ENCODE data around the gene OR14K1. TPM values are rescaled to one million over a fixed set of nuclear protein-coding genes. Genes with fewer than 3 reads are reported as not detected.
"Not testable (repeated sequence)": the region's sequence is repeated elsewhere in the genome, so short reads cannot be mapped to it uniquely, and the experiment has no call there.

The OR14K1 gene, protein sequence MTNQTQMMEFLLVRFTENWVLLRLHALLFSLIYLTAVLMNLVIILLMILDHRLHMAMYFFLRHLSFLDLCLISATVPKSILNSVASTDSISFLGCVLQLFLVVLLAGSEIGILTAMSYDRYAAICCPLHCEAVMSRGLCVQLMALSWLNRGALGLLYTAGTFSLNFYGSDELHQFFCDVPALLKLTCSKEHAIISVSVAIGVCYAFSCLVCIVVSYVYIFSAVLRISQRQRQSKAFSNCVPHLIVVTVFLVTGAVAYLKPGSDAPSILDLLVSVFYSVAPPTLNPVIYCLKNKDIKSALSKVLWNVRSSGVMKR
- polyA plus RNA-seq (ENCODE audit: insufficient read length), result not detected

DNA sequence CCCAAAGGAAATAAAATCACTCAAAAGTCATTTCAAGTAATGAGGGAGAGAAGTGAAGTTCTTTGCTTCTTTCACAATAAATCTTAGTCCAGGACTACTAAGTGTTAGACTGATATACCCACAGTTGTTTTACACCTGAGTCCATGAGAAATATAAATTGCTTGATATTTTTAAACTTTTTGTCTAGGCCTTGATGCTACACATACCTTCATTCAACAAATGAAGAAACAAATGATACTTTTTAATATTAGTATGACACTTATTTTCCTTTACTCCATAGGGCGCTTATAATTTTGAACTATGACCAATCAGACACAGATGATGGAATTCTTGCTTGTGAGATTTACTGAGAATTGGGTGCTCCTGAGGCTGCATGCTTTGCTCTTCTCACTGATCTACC is at the start of gene OR14K1:
OR14K1 (plus strand) TSS at position 301 of the 400 bp plus-strand sequence; CDS start at position 301, 0 bp downstream.
- no peak for DNase-seq (ENCODE audit: low read depth)

DNA sequence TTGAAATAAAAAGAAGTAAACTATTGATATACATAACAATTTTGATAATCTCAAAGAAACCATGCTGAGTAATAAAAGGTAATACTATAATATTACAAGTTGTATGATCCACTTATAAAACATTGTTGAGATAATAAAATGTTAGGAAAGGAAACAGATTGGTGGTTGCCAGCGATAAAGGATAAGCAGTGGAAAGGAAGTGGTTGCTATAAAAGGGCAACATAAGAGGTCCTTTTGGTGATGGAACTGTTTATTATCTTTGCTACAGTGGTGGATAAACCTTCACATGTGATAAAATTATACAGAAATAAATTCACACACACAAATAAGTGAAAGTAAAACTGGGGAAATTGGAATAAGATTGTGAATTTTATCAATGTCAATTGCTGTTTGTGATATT is 37.1 kb upstream of the OR14K1 start:
- DNase-seq (ENCODE audit: low read depth), result no peak

DNA sequence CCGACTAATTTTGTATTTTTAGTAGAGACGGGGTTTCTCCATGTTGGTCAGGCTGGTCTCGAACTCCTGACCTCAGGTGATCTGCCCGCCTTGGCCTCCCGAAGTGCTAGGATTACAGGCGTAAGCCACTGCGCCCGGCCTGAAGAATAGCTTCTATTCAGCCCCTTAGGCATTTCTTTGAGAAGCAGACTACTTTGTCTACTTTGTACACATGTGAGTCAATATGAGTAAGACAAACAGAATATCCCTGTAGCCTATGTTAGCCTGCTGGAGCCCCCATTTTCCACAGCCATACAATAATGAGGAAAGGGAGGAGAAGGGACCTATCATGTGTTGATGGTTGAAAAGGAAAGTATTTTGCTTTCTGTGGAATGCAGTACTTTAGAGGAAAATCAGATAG is 27.7 kb upstream of the OR14K1 start:
- not testable (repeated sequence) for DNase-seq (ENCODE audit: low read depth)

DNA sequence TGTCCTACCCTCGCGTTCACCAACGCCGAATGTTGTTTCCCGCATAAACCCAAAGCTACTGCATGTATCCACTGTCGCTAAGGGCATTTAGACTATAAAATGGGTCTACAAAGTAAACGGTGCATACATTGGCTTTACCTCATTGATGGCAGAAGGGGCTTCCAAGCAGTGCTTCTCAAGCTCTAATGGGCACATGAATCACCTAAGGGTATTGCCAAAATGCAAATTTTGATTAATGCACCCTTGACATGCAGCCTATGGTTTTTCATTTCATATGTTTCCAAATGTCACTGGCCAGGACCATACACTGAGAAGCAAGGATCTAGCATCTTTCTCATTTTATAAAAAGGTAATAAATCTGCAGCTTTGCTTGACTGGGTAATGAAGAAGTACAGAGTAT is 24.7 kb upstream of the OR14K1 start:
- no peak for DNase-seq (ENCODE audit: low read depth)

DNA sequence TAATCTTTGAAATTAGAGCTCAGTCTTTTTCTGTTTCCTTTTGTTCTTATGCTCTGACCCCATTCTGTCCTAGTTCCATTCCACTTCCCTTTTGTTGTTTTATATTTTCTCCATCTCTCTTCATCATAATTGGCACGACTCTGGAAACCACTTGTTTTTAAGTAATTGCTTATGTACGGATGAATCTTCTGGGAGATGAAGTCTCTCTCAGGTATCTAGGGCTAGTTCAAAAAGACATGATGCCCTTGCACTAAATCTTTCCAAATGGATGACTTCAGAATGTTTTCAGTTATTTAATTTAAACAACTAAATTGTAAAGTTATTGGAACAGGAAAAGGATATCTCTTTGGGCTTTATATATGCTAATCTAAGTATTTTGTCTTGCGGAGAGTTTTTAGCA is 21.9 kb upstream of the OR14K1 start, which contains the start of gene OR6F1:
OR6F1 (minus strand) TSS at position 101 of the 400 bp plus-strand sequence. CDS start 3,891 bp downstream, outside the sequence.
- DNase-seq (ENCODE audit: low read depth), result no peak

DNA sequence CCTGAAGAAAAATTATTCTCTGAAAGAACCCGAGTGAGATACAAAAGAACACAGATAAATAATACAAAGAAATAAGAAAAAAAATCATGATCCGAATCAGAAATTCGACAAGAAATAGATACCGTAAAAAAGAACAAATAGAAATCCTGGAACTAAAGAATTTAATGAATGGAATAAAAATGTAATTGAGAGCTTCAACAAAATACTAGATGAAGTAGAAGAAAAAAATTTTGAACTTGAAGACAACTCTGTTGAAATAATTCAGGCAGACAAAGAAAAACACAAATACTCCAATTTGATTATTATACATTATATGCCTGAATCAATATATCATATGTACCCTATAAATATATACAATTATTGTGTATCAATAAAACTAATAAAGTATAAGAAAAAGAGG is 17.2 kb upstream of the OR14K1 start:
- DNase-seq (ENCODE audit: low read depth), result no peak

DNA sequence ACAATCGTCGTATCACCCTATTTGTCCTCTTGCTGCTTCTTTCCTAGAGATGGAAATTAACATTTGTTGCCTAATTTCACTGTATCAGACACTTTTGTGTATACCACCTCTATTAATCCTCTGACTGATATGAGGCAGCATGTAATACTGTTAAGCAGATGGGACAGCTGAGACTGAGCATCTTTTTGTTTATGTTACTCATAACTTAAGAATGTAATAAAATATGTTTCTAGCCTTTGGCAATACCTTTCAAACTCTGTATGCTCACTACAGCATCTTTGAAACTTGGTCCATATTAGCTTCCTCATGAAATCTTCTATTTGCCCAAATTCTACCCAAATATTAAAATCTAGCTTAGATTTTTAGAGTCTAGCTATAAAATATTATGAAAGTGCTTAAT is 2.3 kb downstream of the OR14K1 start:
- DNase-seq (ENCODE audit: low read depth), result no peak

DNA sequence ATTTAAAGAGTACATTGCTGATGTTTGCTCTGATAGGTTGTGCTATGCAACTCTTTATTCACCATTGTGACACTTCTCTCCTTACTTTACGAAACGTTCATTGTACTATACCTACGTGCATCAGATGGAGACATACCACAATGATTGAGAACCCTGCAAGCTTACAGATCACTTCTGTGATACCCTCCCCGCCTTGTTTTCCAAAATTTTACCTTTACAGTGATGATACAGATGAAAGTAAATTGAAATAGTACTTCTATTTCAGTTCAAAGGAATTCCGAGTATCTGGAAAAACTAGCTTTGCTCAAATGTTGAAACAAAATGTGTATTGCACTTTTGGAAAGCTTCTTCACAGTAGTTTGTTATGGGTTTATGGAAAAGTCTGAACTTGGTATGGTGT is 3.3 kb downstream of the OR14K1 start:
- DNase-seq (ENCODE audit: low read depth), result no peak

DNA sequence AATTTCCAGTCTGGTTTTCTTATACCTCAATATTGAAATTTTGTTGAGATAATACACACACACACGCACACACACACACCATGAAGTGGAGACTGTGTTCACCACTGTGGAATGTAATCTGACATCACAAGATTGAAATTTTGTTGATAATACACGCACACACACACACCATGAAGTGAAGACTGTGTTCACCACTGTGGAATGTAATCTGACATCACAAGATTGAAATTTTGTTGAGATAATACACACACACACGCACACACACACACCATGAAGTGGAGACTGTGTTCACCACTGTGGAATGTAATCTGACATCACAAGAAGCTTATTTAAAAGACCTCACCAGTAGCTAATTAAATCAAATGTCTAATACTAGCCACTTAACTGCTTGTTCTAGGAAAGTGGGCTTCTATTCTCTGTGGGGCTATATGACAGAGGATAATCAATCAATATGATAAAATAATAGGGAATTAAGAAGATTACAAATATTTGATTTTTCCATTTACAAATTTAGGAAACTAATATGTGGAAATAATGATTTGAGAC is 3.9 kb downstream of the OR14K1 start:
- DNase-seq (ENCODE audit: low read depth), result not testable (repeated sequence)

DNA sequence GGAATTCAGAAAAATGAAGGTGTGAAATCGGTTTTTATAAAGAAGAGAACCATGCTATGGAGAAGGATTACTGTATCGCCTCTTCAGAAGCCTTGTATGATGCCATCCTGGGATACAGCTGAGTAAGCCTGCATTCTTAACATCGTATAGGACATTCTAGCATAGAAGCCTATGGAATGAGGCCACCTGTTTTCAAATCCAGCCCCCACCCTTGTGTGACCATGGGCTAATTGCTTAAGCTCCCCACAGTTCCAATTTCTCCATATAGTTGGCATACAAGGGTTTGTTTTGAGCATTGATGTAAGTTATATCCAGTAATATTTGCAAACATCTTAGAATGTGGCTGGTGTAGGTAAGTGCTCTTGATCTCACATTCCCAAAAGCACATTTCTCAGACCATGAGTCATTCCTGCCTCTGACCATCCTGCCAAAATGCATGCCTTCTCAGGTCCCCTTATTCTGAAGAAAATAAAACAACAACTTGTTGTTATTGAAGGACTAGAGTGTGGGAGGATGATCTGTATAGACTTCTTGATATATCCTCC is 8.0 kb downstream of the OR14K1 start:
- DNase-seq (ENCODE audit: low read depth), result no peak

DNA sequence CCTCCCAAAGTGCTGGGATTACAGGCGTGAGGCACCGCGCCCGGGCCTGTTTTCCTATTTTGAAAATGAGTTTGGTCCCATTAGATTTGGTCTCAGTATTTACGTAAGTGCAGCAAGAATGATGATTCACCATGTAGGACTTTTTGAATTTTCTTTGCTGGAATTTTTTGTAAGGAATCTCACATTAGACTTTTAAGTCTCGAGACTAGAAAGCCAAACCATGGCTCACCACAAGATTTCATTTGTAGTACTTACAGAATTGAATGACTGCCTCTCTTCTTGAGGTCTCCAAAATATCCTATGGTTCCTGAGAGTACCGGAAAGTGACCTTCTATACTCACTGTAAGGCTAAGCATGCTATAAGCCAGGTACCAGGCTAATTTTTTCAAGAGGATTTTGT is 9.2 kb downstream of the OR14K1 start:
- no peak for DNase-seq (ENCODE audit: low read depth)

DNA sequence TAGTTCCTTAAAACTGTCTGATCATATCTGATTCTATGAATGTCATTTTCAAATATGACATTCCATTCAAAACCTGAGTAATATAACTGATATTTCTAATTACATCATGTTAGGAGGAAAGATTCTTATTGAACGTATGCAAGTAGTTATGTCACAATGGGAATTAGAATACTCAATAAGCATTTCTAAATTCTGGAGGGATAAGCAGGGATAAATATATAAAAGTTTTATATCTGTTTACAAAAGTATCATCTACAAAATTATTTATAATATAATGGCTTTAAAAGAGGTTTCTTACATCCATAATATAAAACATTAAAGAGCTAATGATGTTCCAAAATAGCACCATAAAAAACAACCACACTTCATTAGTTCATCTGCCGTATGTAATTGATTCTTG is 9.6 kb downstream of the OR14K1 start, which contains the start of gene OR14A2:
OR14A2 (minus strand) TSS at position 101 of the 400 bp plus-strand sequence.
- DNase-seq (ENCODE audit: low read depth), result no peak

DNA sequence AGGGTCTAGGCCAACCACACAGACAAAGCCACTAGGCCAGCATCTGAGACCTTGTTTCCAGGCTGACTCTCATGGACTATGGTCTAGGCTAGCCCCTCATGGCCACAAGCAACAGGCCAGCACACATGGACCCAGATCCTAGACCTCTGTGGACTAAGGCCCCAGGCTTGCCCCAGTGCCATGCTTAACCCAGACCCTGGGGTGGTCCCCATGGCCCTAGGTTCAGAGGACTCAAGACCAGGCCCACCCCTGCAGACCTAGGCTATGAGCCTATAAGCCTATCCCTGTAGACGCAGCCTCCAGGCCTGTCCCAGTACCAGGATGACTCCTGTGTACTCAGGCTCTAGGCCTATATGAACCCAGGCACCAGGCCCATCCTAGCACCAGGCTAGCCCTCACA is 11.5 kb downstream of the OR14K1 start:
- no peak for DNase-seq (ENCODE audit: low read depth)

DNA sequence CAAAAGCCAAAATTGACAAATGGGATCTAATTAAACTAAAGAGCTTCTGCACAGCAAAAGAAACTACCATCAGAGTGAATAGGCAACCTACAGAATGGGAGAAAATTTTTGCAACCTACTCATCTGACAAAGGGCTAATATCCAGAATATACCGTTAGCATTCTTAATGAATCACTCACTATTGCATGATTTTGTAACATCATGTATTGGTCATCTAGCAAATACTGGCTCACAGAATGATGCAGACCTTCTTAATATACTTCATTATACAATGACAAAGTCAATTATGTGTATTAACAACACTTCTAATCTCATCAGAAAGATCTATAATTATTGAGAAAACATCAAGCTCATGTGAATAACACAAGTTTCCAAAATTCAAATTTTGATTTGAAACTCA is 15.9 kb downstream of the OR14K1 start:
- not testable (repeated sequence) for DNase-seq (ENCODE audit: low read depth)

DNA sequence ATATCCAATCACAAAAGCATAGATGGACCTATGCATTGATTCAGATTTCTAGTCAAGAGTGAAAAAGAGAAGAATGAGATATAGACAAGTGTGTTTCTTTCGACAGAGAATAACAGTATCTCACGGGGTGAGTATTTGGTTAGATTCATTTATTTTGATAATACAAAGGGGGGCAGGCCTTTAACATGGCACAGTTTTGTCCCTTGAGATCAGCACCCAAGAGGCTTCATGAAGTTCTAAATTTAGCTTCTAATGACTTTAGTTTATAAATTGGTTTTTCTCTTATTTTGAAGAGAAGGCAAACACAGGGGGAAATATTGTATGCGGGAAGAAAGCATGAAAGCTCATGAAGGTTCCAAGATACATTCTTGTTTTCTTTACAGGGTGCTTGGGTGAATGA is 22.0 kb downstream of the OR14K1 start, which contains the start of gene OR1C1:
OR1C1 (minus strand) TSS at position 101 of the 400 bp plus-strand sequence. CDS start 2,150 bp downstream, outside the sequence.
- no peak for DNase-seq (ENCODE audit: low read depth)

DNA sequence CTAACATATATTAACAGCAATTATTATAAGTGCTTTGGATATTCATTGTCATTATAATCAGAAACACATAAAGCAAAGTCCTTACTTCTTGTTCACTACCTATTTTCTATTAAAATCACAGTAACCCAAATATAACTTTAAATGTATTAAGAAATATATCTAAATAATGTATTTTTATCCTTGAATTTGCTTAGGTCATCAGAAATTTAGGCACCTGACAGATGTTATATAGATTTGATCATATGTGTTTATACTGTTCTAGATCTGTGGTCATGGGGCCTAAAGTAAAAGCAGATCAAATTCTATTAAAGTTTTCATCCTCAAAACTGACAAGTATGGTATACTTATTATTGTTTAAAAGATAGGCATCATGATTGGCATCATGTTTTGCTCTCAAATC is 31.2 kb downstream of the OR14K1 start:
- no peak for DNase-seq (ENCODE audit: low read depth)

Other genes starting within 250 kb of the OR14K1 start
- gene OR2C3, start 202.2 kb upstream of the OR14K1 start, polyA plus RNA-seq (ENCODE audit: insufficient read length), result not detected
- gene GCSAML, start 189.5 kb upstream of the OR14K1 start, polyA plus RNA-seq (ENCODE audit: insufficient read length), result 0.11 TPM
- gene OR2G2, start 150.3 kb upstream of the OR14K1 start, polyA plus RNA-seq (ENCODE audit: insufficient read length), result not detected
- not detected for gene OR2G3, start 133.0 kb upstream of the OR14K1 start, polyA plus RNA-seq (ENCODE audit: insufficient read length)
- gene OR13G1, start 58.9 kb upstream of the OR14K1 start, polyA plus RNA-seq (ENCODE audit: insufficient read length), result not detected
- gene OR6F1, start 22.0 kb upstream of the OR14K1 start, polyA plus RNA-seq (ENCODE audit: insufficient read length), result not detected
- gene OR14A2, start 9.5 kb downstream of the OR14K1 start, polyA plus RNA-seq (ENCODE audit: insufficient read length), result not detected
- not detected for gene OR1C1, start 21.9 kb downstream of the OR14K1 start, polyA plus RNA-seq (ENCODE audit: insufficient read length)
- not detected for gene OR14A16, start 85.5 kb downstream of the OR14K1 start, polyA plus RNA-seq (ENCODE audit: insufficient read length)
- gene OR11L1, start 103.3 kb downstream of the OR14K1 start, polyA plus RNA-seq (ENCODE audit: insufficient read length), result not detected
- 3.1 TPM for gene TRIM58, start 118.6 kb downstream of the OR14K1 start, polyA plus RNA-seq (ENCODE audit: insufficient read length)
- gene OR2W3, start 157.0 kb downstream of the OR14K1 start, polyA plus RNA-seq (ENCODE audit: insufficient read length), result 0.49 TPM
- not detected for gene OR2T8, start 181.6 kb downstream of the OR14K1 start, polyA plus RNA-seq (ENCODE audit: insufficient read length)
- not detected for gene OR2AJ1, start 186.3 kb downstream of the OR14K1 start, polyA plus RNA-seq (ENCODE audit: insufficient read length)
- not detected for gene OR2L8, start 210.2 kb downstream of the OR14K1 start, polyA plus RNA-seq (ENCODE audit: insufficient read length)
- not detected for gene OR2AK2, start 226.6 kb downstream of the OR14K1 start, polyA plus RNA-seq (ENCODE audit: insufficient read length)

All from forelimb muscle (tissue), 1 donor.